ENCODE data around the gene XPO4. TPM values are rescaled to one million over a fixed set of nuclear protein-coding genes. Genes with fewer than 3 reads are reported as not detected.

Gene XPO4
- total and polyA plus RNA-seq, 10 of the 15 experiments (the other 5 are each of a cell fraction or from before 2014, with no cell fraction given): 3.6 to 24.9 (median 18.4) TPM

DNA sequence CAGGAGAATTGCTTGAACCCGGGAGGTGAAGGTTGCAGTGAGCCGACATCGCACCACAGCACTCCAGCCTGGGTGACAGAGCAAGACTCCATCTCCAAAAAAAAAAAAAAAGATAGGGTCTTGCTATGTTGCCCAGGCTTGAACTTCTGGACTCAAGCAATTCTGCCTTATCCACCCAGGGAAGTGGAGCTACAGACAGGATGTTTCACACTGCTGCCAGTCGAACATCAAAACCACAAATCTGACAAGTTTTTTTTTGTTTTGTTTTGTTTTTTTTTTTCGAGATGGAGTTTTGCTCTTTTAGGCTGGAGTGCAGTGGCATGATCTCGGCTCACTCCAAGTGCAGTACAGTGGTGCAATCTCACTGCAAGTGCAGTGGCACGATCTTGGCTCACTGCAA is 10.8 kb downstream of the XPO4 start:
- no peak for ATAC-seq
- Histone ChIP-seq H3K79me2 (ENCODE audit: control insufficient read depth, insufficient read depth, low read length) (peaks cover 52% of the 10 kb centered on the region), H3K27me3 (replicated peaks in 1 of 2; ENCODE audit: control insufficient read depth in 2 of 2, insufficient read depth in 2 of 2, low read length in 1 of 2) (no peaks in the 10 kb centered on the region), H4K20me1 (ENCODE audit: control insufficient read depth, insufficient read depth) (no peaks in the 10 kb centered on the region; the same call in 1 of the 2 replicates), H2AFZ (ENCODE audit: control insufficient read depth, low read depth, low read length) (no peak overlapping the region), H3K4me1 (ENCODE audit: control insufficient read depth, insufficient read depth, low read length) (no peaks in the 10 kb centered on the region), H3K36me3 (ENCODE audit: control insufficient read depth in 2 of 2, insufficient read depth in 2 of 2, low read length in 1 of 2) (no peaks in the 10 kb centered on the region; a peak in 1 of 4 replicates), H3K27ac (ENCODE audit: control insufficient read depth, insufficient read depth) (no peak overlapping the region), H3K9me3 (replicated peaks; ENCODE audit: control insufficient read depth, insufficient read depth, low read length) (no peaks in the 10 kb centered on the region), H3K4me3 (no peak overlapping the region), H3K9ac (ENCODE audit: control insufficient read depth, insufficient read depth, low read length) (no peak overlapping the region), H3K4me2 (ENCODE audit: control insufficient read depth, insufficient read depth) (no peak overlapping the region)
- FAIRE-seq: no peak
- ChIA-PET CTCF (interaction anchor here (0.6 kb wide), 1 partner anchor 22 kb away, joined by 3 read pairs; no protein-coding TSS in a partner anchor), SMC1A (ENCODE audit: uncharacterized antibody, unreplicated experiment) (no interaction called here), RAD21 (ENCODE audit: unreplicated experiment) (no interaction called here), POLR2A (interaction anchor here (0.6 kb wide), 1 partner anchor 1290 kb away, joined by 5 read pairs; no protein-coding TSS in a partner anchor)
- intact Hi-C loops (cut with micrococcal nuclease; ENCODE audit: unreplicated experiment): no loop called here
- DNase-seq (ENCODE audit: low read depth, low spot score): no peak
- TF ChIP-seq, protein P1, sequence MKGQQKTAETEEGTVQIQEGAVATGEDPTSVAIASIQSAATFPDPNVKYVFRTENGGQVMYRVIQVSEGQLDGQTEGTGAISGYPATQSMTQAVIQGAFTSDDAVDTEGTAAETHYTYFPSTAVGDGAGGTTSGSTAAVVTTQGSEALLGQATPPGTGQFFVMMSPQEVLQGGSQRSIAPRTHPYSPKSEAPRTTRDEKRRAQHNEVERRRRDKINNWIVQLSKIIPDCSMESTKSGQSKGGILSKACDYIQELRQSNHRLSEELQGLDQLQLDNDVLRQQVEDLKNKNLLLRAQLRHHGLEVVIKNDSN (IDR thresholded peaks at IDR 0.05; ENCODE audit: borderline replicate concordance, extremely low read length, insufficient read depth, low read depth, low read length): no peak
- BruUV-seq (replicated peaks): no TSS peak
- in situ Hi-C loops (cut with MboI): no loop called here
- whole genome bisulfite sequencing (ENCODE audit: insufficient coverage, insufficient replicate concordance, low lambda C conversion rate, missing lambda C conversion rate): 71% methylated on average over 4 of the region's 7 CpGs

DNA sequence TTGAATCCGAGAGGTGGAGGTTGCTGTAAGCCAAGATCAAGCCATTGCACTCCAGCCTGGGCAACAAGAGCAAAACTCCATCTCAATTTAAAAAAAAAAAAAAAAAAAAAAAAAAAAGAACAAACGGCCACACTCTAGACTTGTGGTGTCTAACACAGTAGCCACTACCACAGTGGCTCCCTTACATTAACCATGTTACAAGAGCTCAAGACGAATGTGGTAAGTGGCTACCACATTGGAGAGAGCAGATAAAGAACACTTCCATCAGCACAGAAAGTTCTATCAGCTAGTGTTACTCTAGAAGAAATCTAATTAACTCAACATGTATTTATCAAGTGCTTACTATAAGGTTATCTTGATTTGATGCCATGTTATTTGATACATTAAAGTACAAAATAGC is 11.5 kb downstream of the XPO4 start:
- Histone ChIP-seq H3K36me3 (ENCODE audit: control insufficient read depth in 2 of 2, insufficient read depth in 2 of 2, low read length in 1 of 2) (no peaks in the 10 kb centered on the region; a peak in 1 of 4 replicates), H4K20me1 (ENCODE audit: control insufficient read depth, insufficient read depth) (no peaks in the 10 kb centered on the region; the same call in 1 of the 2 replicates), H3K27me3 (replicated peaks in 1 of 2; ENCODE audit: control insufficient read depth in 2 of 2, insufficient read depth in 2 of 2, low read length in 1 of 2) (no peaks in the 10 kb centered on the region), H3K9ac (ENCODE audit: control insufficient read depth, insufficient read depth, low read length) (no peak overlapping the region), H3K27ac (ENCODE audit: control insufficient read depth, insufficient read depth) (no peak overlapping the region), H2AFZ (ENCODE audit: control insufficient read depth, low read depth, low read length) (no peak overlapping the region), H3K4me2 (ENCODE audit: control insufficient read depth, insufficient read depth) (no peak overlapping the region), H3K9me3 (replicated peaks; ENCODE audit: control insufficient read depth, insufficient read depth, low read length) (no peaks in the 10 kb centered on the region), H3K4me3 (no peak overlapping the region), H3K4me1 (ENCODE audit: control insufficient read depth, insufficient read depth, low read length) (no peaks in the 10 kb centered on the region), H3K79me2 (ENCODE audit: control insufficient read depth, insufficient read depth, low read length) (peaks cover 46% of the 10 kb centered on the region)
- ChIA-PET CTCF (interaction anchor here (1.2 kb wide), 1 partner anchor 8 kb away, joined by 3 read pairs; no protein-coding TSS in a partner anchor), POLR2A (interaction anchor here (0.6 to 0.7 kb wide), 4 partner anchors 22 to 1289 kb away, joined by 3 to 7 read pairs (median 4); no protein-coding TSS in a partner anchor), RAD21 (ENCODE audit: unreplicated experiment) (no interaction called here), SMC1A (ENCODE audit: uncharacterized antibody, unreplicated experiment) (no interaction called here)
- DNase-seq (ENCODE audit: low read depth, low spot score): no peak
- ATAC-seq: no peak
- no TSS peak for BruUV-seq (replicated peaks)
- WGBS (ENCODE audit: insufficient coverage, insufficient replicate concordance, low lambda C conversion rate, missing lambda C conversion rate): 68% methylated on average over 3 of the region's 3 CpGs
- no peak for FAIRE-seq
- in situ Hi-C loops (cut with MboI) (no loop called here), intact Hi-C loops (cut with micrococcal nuclease; ENCODE audit: unreplicated experiment) (no loop called here)
- TF ChIP-seq, protein P2, sequence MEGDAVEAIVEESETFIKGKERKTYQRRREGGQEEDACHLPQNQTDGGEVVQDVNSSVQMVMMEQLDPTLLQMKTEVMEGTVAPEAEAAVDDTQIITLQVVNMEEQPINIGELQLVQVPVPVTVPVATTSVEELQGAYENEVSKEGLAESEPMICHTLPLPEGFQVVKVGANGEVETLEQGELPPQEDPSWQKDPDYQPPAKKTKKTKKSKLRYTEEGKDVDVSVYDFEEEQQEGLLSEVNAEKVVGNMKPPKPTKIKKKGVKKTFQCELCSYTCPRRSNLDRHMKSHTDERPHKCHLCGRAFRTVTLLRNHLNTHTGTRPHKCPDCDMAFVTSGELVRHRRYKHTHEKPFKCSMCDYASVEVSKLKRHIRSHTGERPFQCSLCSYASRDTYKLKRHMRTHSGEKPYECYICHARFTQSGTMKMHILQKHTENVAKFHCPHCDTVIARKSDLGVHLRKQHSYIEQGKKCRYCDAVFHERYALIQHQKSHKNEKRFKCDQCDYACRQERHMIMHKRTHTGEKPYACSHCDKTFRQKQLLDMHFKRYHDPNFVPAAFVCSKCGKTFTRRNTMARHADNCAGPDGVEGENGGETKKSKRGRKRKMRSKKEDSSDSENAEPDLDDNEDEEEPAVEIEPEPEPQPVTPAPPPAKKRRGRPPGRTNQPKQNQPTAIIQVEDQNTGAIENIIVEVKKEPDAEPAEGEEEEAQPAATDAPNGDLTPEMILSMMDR (IDR thresholded peaks at IDR 0.05 in 2 of 3, conservative IDR thresholded peaks at IDR 0.05 in 1 of 3; ENCODE audit: control insufficient read depth in 2 of 3, extremely low read depth in 1 of 3, insufficient read depth in 1 of 3, low read depth in 3 of 3, low read length in 3 of 3): no peak
- no peak for TF ChIP-seq ZNF384 (IDR thresholded peaks at IDR 0.05; ENCODE audit: borderline replicate concordance, low read depth, low read length)
- TF ChIP-seq MYB (IDR thresholded peaks at IDR 0.05; ENCODE audit: borderline replicate concordance, low read depth, low read length): no peak
- TF ChIP-seq BACH1 (IDR thresholded peaks at IDR 0.05; ENCODE audit: borderline replicate concordance): no peak
- no peak for TF ChIP-seq RCOR1 (conservative IDR thresholded peaks at IDR 0.05; ENCODE audit: low read depth, low read length)
- TF ChIP-seq SREBF2 (IDR thresholded peaks at IDR 0.05; ENCODE audit: low read length): no peak
- no peak for TF ChIP-seq NFIC (IDR thresholded peaks at IDR 0.05; ENCODE audit: low read depth, low read length)
- TF ChIP-seq RFX5 (IDR thresholded peaks at IDR 0.05; ENCODE audit: low read depth, low read length): no peak
- TF ChIP-seq POLR2AphosphoS5 (IDR thresholded peaks at IDR 0.05; ENCODE audit: low read length): no peak
- no peak for TF ChIP-seq SP1 (IDR thresholded peaks at IDR 0.05; ENCODE audit: low read depth, low read length)

Measured in GM12878 (cell line).